ENCODE measurements around the gene HTN3. TPM values are rescaled to one million over a fixed set of nuclear protein-coding genes. Genes with fewer than 3 reads are reported as not detected.
"Not testable (repeated sequence)": the region's sequence is repeated elsewhere in the genome, so short reads cannot be mapped to it uniquely, and the experiment has no call there.

HTN3 gene
- total and polyA plus RNA-seq, 7 experiments from 2014 or later = not detected

DNA sequence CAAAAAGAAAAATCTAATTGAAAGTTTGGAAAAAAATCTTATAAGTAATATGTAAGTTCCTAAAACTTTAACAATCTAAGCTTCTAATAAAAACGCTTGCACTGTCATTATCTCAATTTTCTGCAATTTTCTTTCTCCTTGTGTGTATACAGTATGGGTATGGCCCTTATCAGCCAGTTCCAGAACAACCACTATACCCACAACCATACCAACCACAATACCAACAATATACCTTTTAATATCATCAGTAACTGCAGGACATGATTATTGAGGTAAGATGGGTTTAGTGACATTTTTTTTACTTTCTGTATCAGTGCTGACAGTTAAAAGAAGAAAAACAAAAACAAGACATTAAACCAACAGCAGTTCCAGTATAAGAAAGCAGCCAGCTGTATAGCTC is 27.5 kb upstream of the HTN3 start:
- H3K9me3 ChIP-seq (ENCODE audit: control insufficient read depth in 2 of 3, low read length in 3 of 3) = no peaks in the 10 kb centered on the region
- no peaks in the 10 kb centered on the region for H3K4me1 ChIP-seq (ENCODE audit: control insufficient read depth in 2 of 2, insufficient read depth in 2 of 2, low read length in 2 of 2)
- no peaks in the 10 kb centered on the region for H3K27me3 ChIP-seq (ENCODE audit: control insufficient read depth in 2 of 2, insufficient read depth in 2 of 2, low read length in 2 of 2)
- no peak for DNase-seq
- H3K27ac ChIP-seq (ENCODE audit: low read depth, low read length) = no peak overlapping the region
- peaks cover 0 to 1% (median 0%) of the 10 kb centered on the region in 11 donors for H3K9me3 Mint-ChIP-seq
- ChIA-PET CTCF (no interaction called here), POLR2A (no interaction called here)
- H3K4me3 ChIP-seq (ENCODE audit: low read length) = no peak overlapping the region
- H3K27ac Mint-ChIP-seq = no peak overlapping the region
- intact Hi-C loops (cut with micrococcal nuclease) = no loop called here
- no peaks in the 10 kb centered on the region for H3K36me3 ChIP-seq (ENCODE audit: control insufficient read depth in 2 of 3, insufficient read depth in 3 of 3, low read length in 3 of 3)
- no peaks in the 10 kb centered on the region for H3K4me1 Mint-ChIP-seq
- H3K36me3 Mint-ChIP-seq = no peaks in the 10 kb centered on the region
- no peak overlapping the region for H3K4me3 Mint-ChIP-seq
- H3K27me3 Mint-ChIP-seq = peaks cover 0 to 5% (median 0%) of the 10 kb centered on the region in 5 donors
- ATAC-seq = no peak

DNA sequence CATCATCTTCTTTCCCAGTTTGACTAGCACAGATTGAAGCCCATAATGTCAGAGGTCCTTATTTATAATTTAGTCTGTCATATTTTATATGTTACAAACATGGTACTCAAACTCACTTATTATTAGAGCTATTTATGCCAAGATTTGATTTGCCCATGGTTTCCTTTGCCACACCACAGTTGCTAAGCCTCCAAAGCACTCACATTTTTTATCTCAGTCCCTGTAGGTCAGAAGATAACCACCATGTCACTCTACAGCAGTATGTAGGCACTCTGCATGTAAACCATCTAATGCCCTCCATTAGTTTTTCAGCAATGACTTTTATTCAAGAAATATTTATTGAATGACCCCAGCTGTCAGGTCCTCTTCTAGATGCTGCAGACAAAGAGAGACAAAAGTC is 25.8 kb upstream of the HTN3 start:
- Mint-ChIP-seq H3K4me1 (no peaks in the 10 kb centered on the region), H3K9me3 (peaks cover 0 to 1% (median 0%) of the 10 kb centered on the region in 11 donors), H3K27ac (no peak overlapping the region), H3K27me3 (peaks cover 0 to 11% (median 0%) of the 10 kb centered on the region in 5 donors), H3K4me3 (no peak overlapping the region), H3K36me3 (no peaks in the 10 kb centered on the region)
- intact Hi-C loops (cut with micrococcal nuclease) = no loop called here
- no peak overlapping the region for H3K27ac ChIP-seq (ENCODE audit: low read depth, low read length)
- no peaks in the 10 kb centered on the region for H3K4me1 ChIP-seq (ENCODE audit: control insufficient read depth in 2 of 2, insufficient read depth in 2 of 2, low read length in 2 of 2)
- ChIA-PET POLR2A (no interaction called here), CTCF (no interaction called here)
- H3K27me3 ChIP-seq (ENCODE audit: control insufficient read depth in 2 of 2, insufficient read depth in 2 of 2, low read length in 2 of 2) = no peaks in the 10 kb centered on the region
- ATAC-seq (no peak), DNase-seq (no peak)
- H3K4me3 ChIP-seq (ENCODE audit: low read length) = no peak overlapping the region
- H3K36me3 ChIP-seq (ENCODE audit: control insufficient read depth in 2 of 3, insufficient read depth in 3 of 3, low read length in 3 of 3) = no peaks in the 10 kb centered on the region
- no peaks in the 10 kb centered on the region for H3K9me3 ChIP-seq (ENCODE audit: control insufficient read depth in 2 of 3, low read length in 3 of 3)

DNA sequence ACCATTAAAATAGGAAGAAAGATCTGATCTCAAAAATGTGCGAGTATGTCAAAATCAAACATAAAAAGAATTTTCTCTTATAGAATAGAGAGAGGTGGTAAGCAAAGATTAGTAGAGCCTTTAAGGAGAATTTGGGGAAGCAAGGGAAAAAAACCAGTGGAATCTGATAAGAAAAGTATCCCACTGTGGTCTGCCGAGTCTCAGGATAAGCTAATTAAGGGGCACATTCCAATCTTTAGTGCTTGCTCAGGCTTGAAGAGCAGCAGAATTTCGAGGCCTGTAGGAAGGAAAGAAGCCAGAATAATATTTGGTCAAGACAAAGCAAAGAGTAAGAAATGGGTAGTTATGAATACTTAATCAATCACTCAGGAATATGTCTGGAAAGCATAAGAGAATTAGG is 19.5 kb upstream of the HTN3 start:
- H3K4me1 Mint-ChIP-seq = no peaks in the 10 kb centered on the region
- CTCF ChIA-PET = no interaction called here
- Histone ChIP-seq H3K27me3 (ENCODE audit: control insufficient read depth in 2 of 2, insufficient read depth in 2 of 2, low read length in 2 of 2) (no peaks in the 10 kb centered on the region), H3K4me1 (ENCODE audit: control insufficient read depth in 2 of 2, insufficient read depth in 2 of 2, low read length in 2 of 2) (no peaks in the 10 kb centered on the region), H3K9me3 (ENCODE audit: control insufficient read depth in 2 of 3, low read length in 3 of 3) (no peaks in the 10 kb centered on the region), H3K4me3 (ENCODE audit: low read length) (no peak overlapping the region), H3K36me3 (ENCODE audit: control insufficient read depth in 2 of 3, insufficient read depth in 3 of 3, low read length in 3 of 3) (no peaks in the 10 kb centered on the region), H3K27ac (ENCODE audit: low read depth, low read length) (no peak overlapping the region)
- H3K36me3 Mint-ChIP-seq = no peaks in the 10 kb centered on the region
- peaks cover 0 to 10% (median 0%) of the 10 kb centered on the region in 11 donors for H3K9me3 Mint-ChIP-seq
- no peak overlapping the region for H3K4me3 Mint-ChIP-seq
- intact Hi-C loops (cut with micrococcal nuclease) = no loop called here
- no peak for DNase-seq
- no peak overlapping the region for H3K27ac Mint-ChIP-seq
- peaks cover 0 to 6% (median 0%) of the 10 kb centered on the region in 5 donors for H3K27me3 Mint-ChIP-seq
- no peak for ATAC-seq
- POLR2A ChIA-PET = no interaction called here

DNA sequence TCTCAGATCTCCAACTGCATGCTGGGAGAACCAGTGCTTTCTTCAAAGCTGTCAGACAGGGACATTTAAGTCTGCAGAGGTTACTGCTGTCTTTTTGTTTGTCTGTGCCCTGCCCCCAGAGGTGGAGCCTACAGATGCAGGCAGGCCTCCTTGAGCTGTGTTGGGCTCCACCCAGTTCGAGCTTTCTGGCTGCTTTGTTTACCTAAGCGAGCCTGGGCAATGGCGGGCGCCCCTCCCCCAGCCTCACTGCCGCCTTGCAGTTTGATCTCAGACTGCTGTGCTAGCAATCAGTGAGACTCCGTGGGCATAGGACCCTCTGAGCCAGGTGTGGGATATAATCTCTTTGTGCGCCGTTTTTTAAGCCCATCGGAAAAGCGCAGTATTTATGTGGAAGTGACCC is 9.3 kb upstream of the HTN3 start:
- CTCF ChIA-PET; H3K27ac Mint-ChIP-seq; H3K9me3 ChIP-seq (ENCODE audit: control insufficient read depth in 2 of 3, low read length in 3 of 3); H3K9me3 Mint-ChIP-seq; H3K4me1 Mint-ChIP-seq; H3K4me3 Mint-ChIP-seq; H3K4me1 ChIP-seq (ENCODE audit: control insufficient read depth in 2 of 2, insufficient read depth in 2 of 2, low read length in 2 of 2); H3K27ac ChIP-seq (ENCODE audit: low read depth, low read length); H3K4me3 ChIP-seq (ENCODE audit: low read length); intact Hi-C loops (cut with micrococcal nuclease); H3K27me3 Mint-ChIP-seq; ATAC-seq; H3K36me3 ChIP-seq (ENCODE audit: control insufficient read depth in 2 of 3, insufficient read depth in 3 of 3, low read length in 3 of 3); POLR2A ChIA-PET; H3K36me3 Mint-ChIP-seq; DNase-seq; H3K27me3 ChIP-seq (ENCODE audit: control insufficient read depth in 2 of 2, insufficient read depth in 2 of 2, low read length in 2 of 2): not testable (repeated sequence)

DNA sequence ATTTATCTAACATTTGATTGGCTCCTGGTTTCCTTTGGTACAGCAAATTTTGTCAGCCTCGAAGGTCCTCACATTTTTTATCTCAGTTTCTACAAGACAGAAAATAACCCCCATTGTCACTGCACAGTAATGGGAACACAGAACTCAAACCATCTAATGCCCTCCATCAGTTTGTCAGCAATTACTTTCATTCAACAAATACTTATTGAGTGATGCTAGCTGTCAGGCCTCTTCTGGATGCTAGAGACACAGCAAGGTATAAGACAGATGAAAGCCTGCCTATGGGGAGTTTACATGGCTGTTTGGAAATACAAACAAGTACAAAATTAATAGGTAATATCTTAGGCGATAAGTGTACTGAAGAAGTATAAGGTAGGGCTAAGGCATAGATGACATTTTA is 5.0 kb upstream of the HTN3 start:
- H3K4me1 Mint-ChIP-seq = no peaks in the 10 kb centered on the region
- H3K9me3 Mint-ChIP-seq = no peaks in the 10 kb centered on the region

DNA sequence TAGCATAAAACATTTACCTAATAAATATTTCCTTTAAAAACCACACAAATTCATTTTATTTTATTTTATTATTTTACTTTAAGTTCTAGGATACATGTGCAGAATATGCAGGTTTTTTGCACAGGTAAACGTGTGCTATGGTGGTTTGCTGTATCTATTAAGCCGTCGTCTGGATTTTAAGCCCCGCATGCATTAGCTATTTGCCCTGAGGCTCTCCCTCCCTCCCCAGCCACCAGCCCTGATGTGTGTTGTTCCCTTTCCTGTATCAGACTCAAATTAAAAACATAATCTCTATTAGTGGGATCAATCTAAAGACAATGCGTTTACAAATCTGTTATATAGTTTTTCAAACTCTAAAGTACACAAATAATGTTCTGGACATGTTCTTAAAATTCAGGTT is 1.2 kb upstream of the HTN3 start:
- H3K27me3 ChIP-seq (ENCODE audit: control insufficient read depth in 2 of 2, insufficient read depth in 2 of 2, low read length in 2 of 2) = no peaks in the 10 kb centered on the region
- CTCF ChIA-PET = no interaction called here
- DNase-seq (no peak), ATAC-seq (no peak)
- no peaks in the 10 kb centered on the region for H3K36me3 ChIP-seq (ENCODE audit: control insufficient read depth in 2 of 3, insufficient read depth in 3 of 3, low read length in 3 of 3)
- POLR2A ChIA-PET = no interaction called here
- Mint-ChIP-seq H3K27me3 (no peaks in the 10 kb centered on the region), H3K9me3 (no peaks in the 10 kb centered on the region), H3K4me3 (no peak overlapping the region), H3K27ac (no peak overlapping the region), H3K4me1 (no peaks in the 10 kb centered on the region), H3K36me3 (no peaks in the 10 kb centered on the region)
- no peak overlapping the region for H3K4me3 ChIP-seq (ENCODE audit: low read length)
- intact Hi-C loops (cut with micrococcal nuclease) = no loop called here
- no peaks in the 10 kb centered on the region for H3K9me3 ChIP-seq (ENCODE audit: control insufficient read depth in 2 of 3, low read length in 3 of 3)
- H3K4me1 ChIP-seq (ENCODE audit: control insufficient read depth in 2 of 2, insufficient read depth in 2 of 2, low read length in 2 of 2) = no peaks in the 10 kb centered on the region
- H3K27ac ChIP-seq (ENCODE audit: low read depth, low read length) = no peak overlapping the region

More for the DNA sequence above, 5.0 kb upstream of the HTN3 start:
- Mint-ChIP-seq H3K4me3 (no peak overlapping the region), H3K27ac (no peak overlapping the region), H3K36me3 (no peaks in the 10 kb centered on the region), H3K27me3 (no peaks in the 10 kb centered on the region)
- DNase-seq = no peak
- no peaks in the 10 kb centered on the region for H3K36me3 ChIP-seq (ENCODE audit: control insufficient read depth in 2 of 3, insufficient read depth in 3 of 3, low read length in 3 of 3)
- CTCF ChIA-PET = no interaction called here
- intact Hi-C loops (cut with micrococcal nuclease) = no loop called here
- POLR2A ChIA-PET = no interaction called here
- H3K4me1 ChIP-seq (ENCODE audit: control insufficient read depth in 2 of 2, insufficient read depth in 2 of 2, low read length in 2 of 2) = no peaks in the 10 kb centered on the region
- H3K27me3 ChIP-seq (ENCODE audit: control insufficient read depth in 2 of 2, insufficient read depth in 2 of 2, low read length in 2 of 2) = no peaks in the 10 kb centered on the region
- H3K4me3 ChIP-seq (ENCODE audit: low read length) = no peak overlapping the region
- no peak for ATAC-seq
- no peaks in the 10 kb centered on the region for H3K9me3 ChIP-seq (ENCODE audit: control insufficient read depth in 2 of 3, low read length in 3 of 3)
- H3K27ac ChIP-seq (ENCODE audit: low read depth, low read length) = no peak overlapping the region

DNA sequence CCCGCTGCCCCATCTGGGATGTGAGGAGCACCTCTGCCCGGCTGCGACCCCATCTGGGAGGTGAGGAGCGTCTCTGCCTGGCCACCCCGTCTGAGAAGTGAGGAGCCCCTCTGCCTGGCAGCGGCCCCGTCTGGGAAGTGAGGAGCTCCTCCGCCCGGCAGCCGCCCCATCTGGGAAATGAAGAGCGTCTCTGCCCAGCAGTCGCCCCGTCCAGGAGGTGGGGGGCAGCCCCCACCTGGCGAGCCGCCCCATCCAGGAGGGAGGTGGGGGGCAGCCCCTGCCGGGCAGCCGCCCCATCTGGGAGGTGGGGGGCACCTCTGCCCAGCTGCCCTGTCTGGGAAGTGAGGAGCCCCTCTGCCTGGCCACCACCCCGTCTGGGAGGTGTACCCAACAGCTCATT is 9.3 kb downstream of the HTN3 start:
- H3K4me1 Mint-ChIP-seq; H3K4me1 ChIP-seq (ENCODE audit: control insufficient read depth in 2 of 2, insufficient read depth in 2 of 2, low read length in 2 of 2); H3K36me3 ChIP-seq (ENCODE audit: control insufficient read depth in 2 of 3, insufficient read depth in 3 of 3, low read length in 3 of 3); H3K4me3 ChIP-seq (ENCODE audit: low read length); H3K27ac Mint-ChIP-seq; H3K27ac ChIP-seq (ENCODE audit: low read depth, low read length); H3K4me3 Mint-ChIP-seq; intact Hi-C loops (cut with micrococcal nuclease); H3K36me3 Mint-ChIP-seq; DNase-seq; CTCF ChIA-PET; POLR2A ChIA-PET; H3K27me3 Mint-ChIP-seq; H3K9me3 ChIP-seq (ENCODE audit: control insufficient read depth in 2 of 3, low read length in 3 of 3); H3K27me3 ChIP-seq (ENCODE audit: control insufficient read depth in 2 of 2, insufficient read depth in 2 of 2, low read length in 2 of 2); ATAC-seq: not testable (repeated sequence)
- peaks cover 0 to 21% (median 8%) of the 10 kb centered on the region in 11 donors for H3K9me3 Mint-ChIP-seq
